Stomach (tissue), 19 donors: Measurements from ENCODE around the gene ULBP2. TPM values are rescaled to one million over a fixed set of nuclear protein-coding genes. Genes with fewer than 3 reads are reported as not detected.

ENCODE experiments used
- DNase-seq, 2 donors: peaks; one replicate each; pipeline versions ENCODE4 v3.0.0 to v3.0.0-alpha.2; 2013 to 2019
- H3K27ac ChIP-seq, 5 donors: fragments of 200-600 bp in 4 of 5; sonication (generic) in 4 of 5; one replicate each; pipeline ENCODE4 v1.5.1; 2013 to 2019; ENCODE audit warnings: mild to moderate bottlenecking in 1 of 5, moderate library complexity in 1 of 5
- H3K27me3 ChIP-seq, 3 donors: fragments of 200-600 bp; sonication (generic); one replicate each; pipeline ENCODE4 v1.5.1; 2017 to 2019; ENCODE audit warnings: mixed run types in 1 of 3
- H3K36me3 ChIP-seq, 4 donors: fragments of 200-600 bp; sonication (generic); 1 replicate in 3 of 4; 2 replicates in 1 of 4; pipeline ENCODE4 v1.5.1; 2016 to 2019
- H3K4me1 ChIP-seq, 4 donors: fragments of 200-600 bp; sonication (generic); one replicate each; pipeline ENCODE4 v1.5.1; 2016 to 2019
- H3K4me3 ChIP-seq, 4 donors: fragments of 200-600 bp; sonication (generic) in 3 of 4; one replicate each; pipeline ENCODE4 v1.5.1; 2016 to 2019; ENCODE audit warnings: mild to moderate bottlenecking in 1 of 4
- H3K9me3 ChIP-seq, 4 donors: fragments of 200-600 bp; sonication (generic); one replicate each; pipeline ENCODE4 v1.5.1; 2016 to 2019
- EP300 ChIP-seq: sonication (generic); formaldehyde crosslinking; IDR thresholded peaks from one replicate; pipeline ENCODE4 v1.6.1; 2017; ENCODE audit warnings: antibody characterized with exemption
- POLR2A ChIP-seq, 4 donors: fragments of 450-650 bp; IDR thresholded peaks; one replicate each; pipeline ENCODE4 v1.6.1; 2016; ENCODE audit warnings: antibody characterized with exemption in 4 of 4, control low read depth in 2 of 4, mild to moderate bottlenecking in 1 of 4, moderate library complexity in 1 of 4
- POLR2AphosphoS5 ChIP-seq, 3 donors: sonication (generic); formaldehyde crosslinking; IDR thresholded peaks; one replicate each; pipeline ENCODE4 v1.6.1; 2016; ENCODE audit warnings: antibody characterized with exemption in 3 of 3
- WGBS, 5 donors: extraction: QIAGEN DNeasy Blood & Tissue Kit in 3 of 5; methylation state at CpG; one replicate each; pipeline versions ENCODE4 v1.1.5 to v1.1.7; 2013 to 2018; 5-methylcytosine and 5-hydroxymethylcytosine counted together
- intact Hi-C: fragments of 100-400 bp; cut with DNase I; formaldehyde crosslinking; loops from one replicate; pipeline ENCODE4 v1.15.1; 2023; ENCODE audit warnings: low total_unique reads
- long read RNA-seq, 10 donors: transcript quantifications; one replicate each; lab custom pipeline, GENCODE V29; 2026
- polyA plus RNA-seq, 3 donors: library from polyadenylated mRNA; stranded (reverse); fragments of 200-250 nt; gene quantifications; one replicate each; pipeline ENCODE4 v1.2.3, GENCODE V29; 2013
- total RNA-seq, 5 donors: library from RNA; depleted of rRNA; stranded (reverse); fragments of >200 nt; gene quantifications; one replicate each; pipeline versions ENCODE4 v1.1.0 to v1.2.3, GENCODE V29; 2014 to 2016
- TF ChIP-seq, protein P1 (sequence below), 7 experiments: fragments of 450-650 bp in 4 of 7; fragments of 200-600 bp in 3 of 7; sonication (generic) in 3 of 7; IDR thresholded peaks; one replicate each; pipeline ENCODE4 v1.5.1; 2016 to 2019; ENCODE audit warnings: antibody characterized with exemption in 7 of 7, control low read depth in 2 of 7, mild to moderate bottlenecking in 1 of 7
- donor health status: healthy with polysubstance abuse.
- donor health status: Bipolar disorder and iron deficiency.
- donor health status: healthy.

The ULBP2 gene, protein sequence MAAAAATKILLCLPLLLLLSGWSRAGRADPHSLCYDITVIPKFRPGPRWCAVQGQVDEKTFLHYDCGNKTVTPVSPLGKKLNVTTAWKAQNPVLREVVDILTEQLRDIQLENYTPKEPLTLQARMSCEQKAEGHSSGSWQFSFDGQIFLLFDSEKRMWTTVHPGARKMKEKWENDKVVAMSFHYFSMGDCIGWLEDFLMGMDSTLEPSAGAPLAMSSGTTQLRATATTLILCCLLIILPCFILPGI
- 1 to 10 TPM in 1 of 5 donors, not detected in 4; 1.4 TPM for total RNA-seq
- under 1 TPM in 2 of 3 donors, not detected in 1; 0.31 to 0.43 TPM for polyA plus RNA-seq
- long read RNA-seq, donor 1, result 0 reads
- long read RNA-seq, donor 2, result 0 reads
- long read RNA-seq, donor 3, result 0 reads
- long read RNA-seq, donor 4, result 0 reads
- long read RNA-seq, donor 5, result 0 reads
- long read RNA-seq, donor 6, partial matches to known transcripts, result 0 of 1 reads
- long read RNA-seq, donor 6, other reads (novel, unspliced or antisense), result 0 of 1 reads
- long read RNA-seq, donor 7, result 0 reads
- long read RNA-seq, donor 8, result 0 reads
- long read RNA-seq, donor 9, result 0 reads
- long read RNA-seq, donor 10, result 0 reads

DNA sequence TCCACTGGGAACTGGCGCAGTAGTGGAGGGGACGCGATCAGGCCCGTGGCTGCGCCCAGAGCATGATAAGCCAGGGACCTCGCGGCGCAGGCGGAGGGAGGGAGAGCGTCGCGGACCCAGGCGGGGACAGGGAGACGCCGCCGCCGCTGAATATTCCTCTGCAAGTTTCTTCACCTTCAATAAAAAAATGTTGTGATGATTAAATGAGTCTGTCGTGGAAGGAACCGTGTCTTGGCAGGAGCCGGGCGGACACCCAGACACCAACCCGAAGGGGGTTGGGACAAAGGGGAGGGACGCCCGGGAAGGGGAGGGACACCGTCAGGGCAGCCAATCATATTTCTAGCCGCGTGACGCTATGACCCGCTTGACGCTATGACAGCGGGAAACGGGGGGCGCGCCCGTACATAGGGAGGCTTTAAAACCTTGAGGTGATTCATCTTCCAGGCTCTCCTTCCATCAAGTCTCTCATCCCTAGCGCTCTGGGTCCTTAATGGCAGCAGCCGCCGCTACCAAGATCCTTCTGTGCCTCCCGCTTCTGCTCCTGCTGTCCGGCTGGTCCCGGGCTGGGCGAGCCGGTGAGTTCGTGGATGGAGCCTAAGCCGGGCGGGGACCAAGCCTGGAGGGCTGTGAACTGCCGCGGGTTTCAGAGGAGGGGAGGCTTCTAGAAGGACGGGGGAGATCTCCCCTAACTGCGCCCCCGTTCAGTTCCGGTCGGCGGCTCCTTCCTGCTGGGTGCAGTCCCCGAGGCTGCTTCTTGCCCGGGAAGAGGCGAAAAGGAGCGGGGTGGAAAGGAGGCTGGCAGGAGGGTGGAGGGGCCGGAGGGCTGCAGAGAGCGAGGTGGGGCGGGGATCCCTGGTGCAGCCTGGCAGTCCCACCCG is at the start of gene ULBP2:
Gene ULBP2 (plus strand): TSS at position 432 of the 878 bp plus-strand sequence. CDS start 59 bp downstream, at position 491.
- no peaks in the 10 kb centered on the region for H3K36me3 ChIP-seq
- H3K9me3 ChIP-seq, result no peaks in the 10 kb centered on the region
- peak within 1 kb of the TSS; percentile 44 to 54 (median 48) for H3K4me3 ChIP-seq
- intact Hi-C loops, result no loop called here
- peak within 1 kb of the TSS in 1 of 5 donors; percentile 55 for H3K27ac ChIP-seq
- WGBS, 5 donors, result 1 to 2% (median 1%) methylated on average over 47 to 62 of the region's 62 CpGs
- TF ChIP-seq POLR2AphosphoS5 (IDR thresholded peaks at IDR 0.05) (peak in 2 of 3 donors; percentile 47), POLR2A (IDR thresholded peaks at IDR 0.05) (no peak), EP300 (no peak)
- TF ChIP-seq, protein P1, sequence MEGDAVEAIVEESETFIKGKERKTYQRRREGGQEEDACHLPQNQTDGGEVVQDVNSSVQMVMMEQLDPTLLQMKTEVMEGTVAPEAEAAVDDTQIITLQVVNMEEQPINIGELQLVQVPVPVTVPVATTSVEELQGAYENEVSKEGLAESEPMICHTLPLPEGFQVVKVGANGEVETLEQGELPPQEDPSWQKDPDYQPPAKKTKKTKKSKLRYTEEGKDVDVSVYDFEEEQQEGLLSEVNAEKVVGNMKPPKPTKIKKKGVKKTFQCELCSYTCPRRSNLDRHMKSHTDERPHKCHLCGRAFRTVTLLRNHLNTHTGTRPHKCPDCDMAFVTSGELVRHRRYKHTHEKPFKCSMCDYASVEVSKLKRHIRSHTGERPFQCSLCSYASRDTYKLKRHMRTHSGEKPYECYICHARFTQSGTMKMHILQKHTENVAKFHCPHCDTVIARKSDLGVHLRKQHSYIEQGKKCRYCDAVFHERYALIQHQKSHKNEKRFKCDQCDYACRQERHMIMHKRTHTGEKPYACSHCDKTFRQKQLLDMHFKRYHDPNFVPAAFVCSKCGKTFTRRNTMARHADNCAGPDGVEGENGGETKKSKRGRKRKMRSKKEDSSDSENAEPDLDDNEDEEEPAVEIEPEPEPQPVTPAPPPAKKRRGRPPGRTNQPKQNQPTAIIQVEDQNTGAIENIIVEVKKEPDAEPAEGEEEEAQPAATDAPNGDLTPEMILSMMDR (IDR thresholded peaks at IDR 0.05), result no peak
- peaks cover 23 to 89% (median 54%) of the 10 kb centered on the region in 3 donors for H3K27me3 ChIP-seq
- H3K4me1 ChIP-seq, result peaks cover 17 to 32% (median 28%) of the 10 kb centered on the region in 4 donors
- DNase-seq, result peak; percentile 71 to 93

DNA sequence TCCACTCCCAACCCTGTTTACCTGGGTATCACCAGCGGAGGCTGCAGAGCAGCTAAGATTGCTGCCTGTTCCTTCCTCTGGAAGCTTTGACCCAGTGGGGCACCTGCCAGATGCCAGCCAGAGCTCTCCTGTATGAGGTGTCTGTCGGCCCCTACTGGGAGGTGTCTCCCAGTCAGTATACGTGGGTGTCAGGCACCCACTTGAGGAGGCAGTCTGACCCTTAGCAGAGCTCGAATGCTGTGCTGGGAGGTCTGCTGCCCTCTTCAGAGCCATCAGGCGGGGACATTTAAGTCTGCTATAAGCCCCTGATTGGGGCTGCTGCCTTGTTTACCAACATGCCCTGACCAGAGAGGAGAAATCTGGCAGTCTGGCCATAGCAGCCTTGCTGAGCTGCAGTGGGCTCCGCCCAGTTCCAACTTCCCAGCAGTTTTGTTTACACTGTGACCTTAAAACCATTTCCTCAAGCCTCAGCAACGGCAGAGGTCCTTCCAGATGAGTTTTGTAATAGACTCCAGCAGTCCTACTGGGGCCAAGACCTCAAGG is 46.7 kb upstream of the ULBP2 start:
- Histone ChIP-seq H3K36me3 (no peaks in the 10 kb centered on the region), H3K4me3 (peak overlapping the region in 2 of 4 donors; percentile 8 to 15), H3K27me3 (no peaks in the 10 kb centered on the region), H3K9me3 (no peaks in the 10 kb centered on the region), H3K27ac (peak overlapping the region; percentile 74 to 87 (median 77)), H3K4me1 (peaks cover 30 to 46% (median 36%) of the 10 kb centered on the region in 4 donors)
- peak; percentile 78 to 84 for DNase-seq
- intact Hi-C loops, result no loop called here
- no peak for TF ChIP-seq EP300
- peak in 2 of 3 donors; percentile 24 to 77 for TF ChIP-seq POLR2AphosphoS5 (IDR thresholded peaks at IDR 0.05)
- WGBS, 5 donors, result 10 to 24% (median 19%) methylated on average over 4 to 7 of the region's 7 CpGs

DNA sequence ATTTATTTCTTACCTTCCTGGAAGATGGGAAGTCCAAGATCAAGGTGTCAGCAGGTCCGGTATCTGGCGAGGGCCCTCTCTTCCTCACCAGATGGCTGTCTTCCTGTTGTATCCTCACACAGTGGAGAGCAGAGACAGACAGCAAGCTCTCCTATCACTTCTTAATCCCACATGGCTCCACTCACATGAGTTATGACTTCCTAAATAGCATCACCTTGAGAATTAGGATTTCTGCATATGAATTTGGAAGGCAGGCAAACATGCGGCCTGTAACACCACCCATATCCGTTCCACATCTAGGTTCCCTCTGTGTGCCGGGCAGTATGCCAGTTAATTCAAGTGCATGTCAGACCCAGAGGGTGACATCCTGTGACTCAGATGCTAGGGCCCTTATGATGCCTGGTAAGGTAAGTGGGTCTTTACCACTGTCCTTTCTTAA is 46.0 kb upstream of the ULBP2 start:
- Histone ChIP-seq H3K4me3 (no peak overlapping the region), H3K27me3 (no peaks in the 10 kb centered on the region), H3K9me3 (no peaks in the 10 kb centered on the region), H3K27ac (peak overlapping the region; percentile 59 to 87 (median 77)), H3K36me3 (no peaks in the 10 kb centered on the region), H3K4me1 (peaks cover 30 to 41% (median 36%) of the 10 kb centered on the region in 4 donors)
- no peak for DNase-seq
- 38 to 56% (median 43%) methylated on average over 5 of the region's 5 CpGs for WGBS, 5 donors
- intact Hi-C loops, result no loop called here
- TF ChIP-seq, protein P1 (IDR thresholded peaks at IDR 0.05), result no peak
- no peak for TF ChIP-seq POLR2AphosphoS5 (IDR thresholded peaks at IDR 0.05)
- TF ChIP-seq EP300, result no peak

DNA sequence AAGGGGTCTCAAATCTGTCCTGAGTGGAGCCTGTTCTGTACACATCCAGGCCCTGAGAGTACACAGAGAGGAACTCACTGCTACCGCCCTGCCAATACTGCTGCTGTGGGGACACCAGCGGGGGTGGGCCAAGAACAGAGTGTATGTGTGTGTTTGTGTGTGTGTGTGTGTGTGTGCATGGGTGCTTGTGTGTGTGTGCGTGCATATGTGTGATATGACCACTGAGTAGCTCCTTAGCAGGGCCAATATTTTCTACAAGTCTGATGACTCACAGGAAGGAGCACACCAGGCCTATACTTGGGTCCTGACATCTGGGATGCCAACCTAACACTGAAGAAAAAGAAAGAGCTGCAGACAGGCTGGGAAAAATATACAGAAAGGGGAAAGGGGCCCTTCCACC is 45.3 kb upstream of the ULBP2 start:
- Histone ChIP-seq H3K9me3 (no peaks in the 10 kb centered on the region), H3K27ac (peak overlapping the region in 4 of 5 donors; percentile 76 to 87 (median 84)), H3K36me3 (no peaks in the 10 kb centered on the region), H3K27me3 (no peaks in the 10 kb centered on the region), H3K4me1 (peaks cover 30 to 39% (median 35%) of the 10 kb centered on the region in 4 donors), H3K4me3 (no peak overlapping the region)
- no peak for DNase-seq
- WGBS, 5 donors, result 77 to 90% (median 84%) methylated on average over 3 of the region's 3 CpGs
- TF ChIP-seq EP300 (no peak), POLR2AphosphoS5 (IDR thresholded peaks at IDR 0.05) (no peak), POLR2A (IDR thresholded peaks at IDR 0.05) (no peak)
- TF ChIP-seq, protein P1 (IDR thresholded peaks at IDR 0.05), result no peak
- intact Hi-C loops, result no loop called here
